Loucy (cell line): ENCODE measurements around the gene TREML1.

Experiments
- H2AFZ ChIP-seq: fragments of 200-600 bp; sonication (generic); 2 replicates; pipeline ENCODE4 v1.6.0; 2016; ENCODE audit warnings: antibody characterized with exemption, mild to moderate bottlenecking, low read length, moderate library complexity
- H3F3A ChIP-seq: fragments of 200-600 bp; 2 replicates; pipeline ENCODE4 v1.6.0; 2016; ENCODE audit warnings: antibody characterized with exemption, low read depth, mild to moderate bottlenecking
- H3K27me3 ChIP-seq: fragments of 200-600 bp; sonication (generic); 2 replicates; pipeline ENCODE4 v1.6.1; 2014; ENCODE audit warnings: low read length, mild to moderate bottlenecking; ENCODE audit not compliant: insufficient read depth, poor library complexity, severe bottlenecking
- H3K36me3 ChIP-seq: fragments of 200-600 bp; sonication (generic); 2 replicates; pipeline ENCODE4 v1.6.1; 2016; ENCODE audit warnings: low read length; ENCODE audit not compliant: insufficient read depth
- H3K4me1 ChIP-seq: fragments of 200-600 bp; sonication (generic); 2 replicates; pipeline ENCODE4 v1.5.1; 2014; ENCODE audit warnings: low read length, mild to moderate bottlenecking; ENCODE audit not compliant: insufficient read depth, poor library complexity, severe bottlenecking
- H3K4me2 ChIP-seq: fragments of 200-600 bp; sonication (generic); 2 replicates; pipeline ENCODE4 v1.6.0; 2014; ENCODE audit warnings: antibody characterized with exemption, low read length, low read depth, mild to moderate bottlenecking; ENCODE audit not compliant: poor library complexity, severe bottlenecking
- H3K4me3 ChIP-seq: fragments of 200-600 bp; sonication (generic); 2 replicates; pipeline ENCODE4 v1.5.1; 2014; ENCODE audit warnings: low read length, mild to moderate bottlenecking, mixed read lengths; ENCODE audit not compliant: poor library complexity, severe bottlenecking
- H3K79me2 ChIP-seq: fragments of 200-600 bp; sonication (generic); 2 replicates; pipeline ENCODE4 v1.6.1; 2014; ENCODE audit warnings: low read length; ENCODE audit not compliant: insufficient read depth
- H3K9ac ChIP-seq: fragments of 200-600 bp; sonication (generic); 2 replicates; pipeline ENCODE4 v1.6.0; 2014; ENCODE audit warnings: mild to moderate bottlenecking, low read depth, low read length, moderate library complexity; ENCODE audit not compliant: poor library complexity, severe bottlenecking
- H3K9me2 ChIP-seq: fragments of 200-600 bp; sonication (generic); replicated peaks from 2 replicates; pipeline ENCODE4 v1.6.1; 2016; ENCODE audit warnings: low read depth, low read length, mixed read lengths
- H3K9me3 ChIP-seq: fragments of 200-600 bp; sonication (generic); 2 replicates; pipeline ENCODE4 v1.6.1; 2014; ENCODE audit warnings: mild to moderate bottlenecking, antibody characterized with exemption, low read length, low read depth; ENCODE audit not compliant: insufficient read depth
- H4K20me1 ChIP-seq: fragments of 200-600 bp; sonication (generic); 2 replicates; pipeline ENCODE4 v1.6.0; 2014; ENCODE audit warnings: antibody characterized with exemption, low read length, mild to moderate bottlenecking; ENCODE audit not compliant: insufficient read depth, poor library complexity, severe bottlenecking
- CTCF ChIP-seq: fragments of 200-600 bp; sonication (generic); conservative IDR thresholded peaks from 2 replicates; pipeline ENCODE4 v1.5.1; 2014; ENCODE audit warnings: mild to moderate bottlenecking, antibody characterized with exemption, low read length
- EZH2phosphoT487 ChIP-seq: fragments of 200-600 bp; IDR thresholded peaks from 2 replicates; pipeline ENCODE4 v1.6.1; 2018; ENCODE audit warnings: antibody characterized with exemption, mild to moderate bottlenecking, moderate library complexity, borderline replicate concordance

TREML1 gene

GRCh38 chr6:41155132-41155805 lies 1.1 kb upstream of the TREML1 start:
- H2AFZ ChIP-seq = no peak overlapping the region
- H3K9ac ChIP-seq = no peak overlapping the region
- H3K36me3 ChIP-seq = no peaks in the 10 kb centered on the region
- no peaks in the 10 kb centered on the region for H3F3A ChIP-seq
- H3K9me2 ChIP-seq = no peaks in the 10 kb centered on the region
- H3K4me3 ChIP-seq = no peak overlapping the region
- H3K4me2 ChIP-seq = no peak overlapping the region
- H3K27me3 ChIP-seq = no peaks in the 10 kb centered on the region
- no peaks in the 10 kb centered on the region for H4K20me1 ChIP-seq
- H3K79me2 ChIP-seq = no peaks in the 10 kb centered on the region
- no peaks in the 10 kb centered on the region for H3K4me1 ChIP-seq
- no peaks in the 10 kb centered on the region for H3K9me3 ChIP-seq
- TF ChIP-seq EZH2phosphoT487 = no peak
- TF ChIP-seq CTCF = no peak

- no peaks in the 10 kb centered on the region for H3K27me3 ChIP-seq
- no peaks in the 10 kb centered on the region for H4K20me1 ChIP-seq
- H3K9ac ChIP-seq = no peak overlapping the region
- no peaks in the 10 kb centered on the region for H3F3A ChIP-seq
- H2AFZ ChIP-seq = no peak overlapping the region
- H3K79me2 ChIP-seq = no peaks in the 10 kb centered on the region
- no peaks in the 10 kb centered on the region for H3K9me2 ChIP-seq
- no peaks in the 10 kb centered on the region for H3K9me3 ChIP-seq
- TF ChIP-seq EZH2phosphoT487 (no peak), CTCF (no peak)
- H3K4me1 ChIP-seq = no peaks in the 10 kb centered on the region
- no peak overlapping the region for H3K4me3 ChIP-seq
- no peak overlapping the region for H3K4me2 ChIP-seq
- H3K36me3 ChIP-seq = no peaks in the 10 kb centered on the region
Observed at GRCh38 chr6:41153451-41153850, 696 bp downstream of the TREML1 start.

- Histone ChIP-seq H3K36me3 (no peaks in the 10 kb centered on the region), H3K79me2 (no peaks in the 10 kb centered on the region), H3F3A (no peaks in the 10 kb centered on the region), H3K9me2 (no peaks in the 10 kb centered on the region), H4K20me1 (no peaks in the 10 kb centered on the region), H3K27me3 (no peaks in the 10 kb centered on the region), H3K4me1 (no peaks in the 10 kb centered on the region), H3K4me3 (no peak overlapping the region), H3K9ac (no peak overlapping the region), H3K4me2 (no peak overlapping the region), H3K9me3 (no peaks in the 10 kb centered on the region), H2AFZ (no peak overlapping the region)
- TF ChIP-seq EZH2phosphoT487 (no peak), CTCF (peak; percentile 55)
Observed at GRCh38 chr6:41150671-41151070, 3.5 kb downstream of the TREML1 start.
